Suppressor macrophage treated with lipopolysaccharide for 1 hour (primary cell): ENCODE data around the gene OSBPL2.

Experiments used
- DNase-seq, 3 donors: peaks; one replicate each; pipeline ENCODE4 v3.0.0-alpha.2; 2020 to 2022

OSBPL2 gene

GRCh38 chr20:62236766-62237513, 1.4 kb upstream of the OSBPL2 start:
- no peak for DNase-seq

- DNase-seq: no peak
These were observed 864 bp upstream of the OSBPL2 start for GRCh38 chr20:62237514-62237800.

- DNase-seq: peak; percentile 9 to 24 (median 22)
These were observed 402 bp downstream of the OSBPL2 start for GRCh38 chr20:62238569-62239277.

- no peak for DNase-seq
These were observed 1.1 kb downstream of the OSBPL2 start for GRCh38 chr20:62239278-62239879.

- DNase-seq: peak; percentile 29 to 42 (median 33)
These were observed 1.8 kb downstream of the OSBPL2 start for GRCh38 chr20:62240020-62240685.

GRCh38 chr20:62241506-62241905, 3.2 kb downstream of the OSBPL2 start:
- no peak for DNase-seq

GRCh38 chr20:62242176-62242575, 3.9 kb downstream of the OSBPL2 start:
- DNase-seq: no peak

- no peak for DNase-seq
These were observed 4.8 kb downstream of the OSBPL2 start for GRCh38 chr20:62243106-62243505.

GRCh38 chr20:62243906-62244515, 5.7 kb downstream of the OSBPL2 start:
- DNase-seq: no peak

- no peak for DNase-seq
These were observed 6.4 kb downstream of the OSBPL2 start for GRCh38 chr20:62244644-62245108.

- DNase-seq: no peak
These were observed 7.6 kb downstream of the OSBPL2 start for GRCh38 chr20:62245911-62246280.

GRCh38 chr20:62246431-62246830, 8.1 kb downstream of the OSBPL2 start:
- no peak for DNase-seq

GRCh38 chr20:62246872-62247652, 8.7 kb downstream of the OSBPL2 start:
- DNase-seq: no peak

- peak; percentile 40 to 45 (median 41) for DNase-seq
These were observed 10.7 kb downstream of the OSBPL2 start for GRCh38 chr20:62248890-62249560.

- no peak for DNase-seq
These were observed 14.1 kb downstream of the OSBPL2 start for GRCh38 chr20:62252342-62252966.

GRCh38 chr20:62253398-62253797, 15.1 kb downstream of the OSBPL2 start:
- DNase-seq: no peak

- no peak for DNase-seq
These were observed 15.9 kb downstream of the OSBPL2 start for GRCh38 chr20:62254021-62254724.

GRCh38 chr20:62255976-62256375, 17.7 kb downstream of the OSBPL2 start:
- no peak for DNase-seq

- DNase-seq: no peak
These were observed 20.4 kb downstream of the OSBPL2 start for GRCh38 chr20:62258499-62259293.

GRCh38 chr20:62259294-62259565, 20.9 kb downstream of the OSBPL2 start:
- no peak for DNase-seq
